ENCODE measurements around the gene DOK4. TPM values are rescaled to one million over a fixed set of nuclear protein-coding genes. Genes with fewer than 3 reads are reported as not detected.

Gene DOK4
- total and polyA plus RNA-seq, 4 donors: 7.8 to 24.6 (median 18.1) TPM

GRCh38 chr16:57489229-57489628 is 2.9 kb upstream of the DOK4 start:
- no peak for DNase-seq (ENCODE audit: low spot score)
- H3K27ac ChIP-seq (ENCODE audit: low read depth in 1 of 2, low read length in 2 of 2): no peak overlapping the region
- H3K4me1 ChIP-seq (ENCODE audit: control insufficient read depth in 4 of 4, insufficient read depth in 4 of 4, low read length in 3 of 4): peaks cover 3 to 19% (median 13%) of the 10 kb centered on the region in 4 donors
- H3K9ac ChIP-seq (ENCODE audit: low read depth in 1 of 2, low read length in 2 of 2): no peak overlapping the region
- TF ChIP-seq FOXA2 (IDR thresholded peaks at IDR 0.05) (no peak), EGR1 (IDR thresholded peaks at IDR 0.05; ENCODE audit: low read depth in 2 of 2) (no peak)
- no peak overlapping the region for H3K4me3 ChIP-seq (ENCODE audit: low read depth in 1 of 3, low read length in 3 of 3)
- no peaks in the 10 kb centered on the region for H3K36me3 ChIP-seq (ENCODE audit: control insufficient read depth in 4 of 4, insufficient read depth in 3 of 4, low read depth in 1 of 4, low read length in 3 of 4)
- WGBS: 96% methylated on average over 5 of the region's 5 CpGs
- no peaks in the 10 kb centered on the region for H3K27me3 ChIP-seq (ENCODE audit: control insufficient read depth in 4 of 4, insufficient read depth in 4 of 4, low read length in 3 of 4)
- H3K9me3 ChIP-seq (ENCODE audit: control insufficient read depth in 4 of 4, low read length in 3 of 4): no peaks in the 10 kb centered on the region

GRCh38 chr16:57486858-57487834 is 853 bp upstream of the DOK4 start:
- H3K4me3 ChIP-seq (ENCODE audit: low read depth in 1 of 3, low read length in 3 of 3): no peak overlapping the region
- H3K9ac ChIP-seq (ENCODE audit: low read depth in 1 of 2, low read length in 2 of 2): no peak overlapping the region
- H3K4me1 ChIP-seq (ENCODE audit: control insufficient read depth in 4 of 4, insufficient read depth in 4 of 4, low read length in 3 of 4): peaks cover 3 to 19% (median 13%) of the 10 kb centered on the region in 4 donors
- DNase-seq (ENCODE audit: low spot score): no peak
- H3K27ac ChIP-seq (ENCODE audit: low read depth in 1 of 2, low read length in 2 of 2): no peak overlapping the region
- no peak for TF ChIP-seq MAX (IDR thresholded peaks at IDR 0.05)
- TF ChIP-seq RXRA (IDR thresholded peaks at IDR 0.05): no peak
- TF ChIP-seq HNF4A (conservative IDR thresholded peaks at IDR 0.05): no peak
- no peak for TF ChIP-seq GABPA (IDR thresholded peaks at IDR 0.05 in 1 of 2, conservative IDR thresholded peaks at IDR 0.05 in 1 of 2)
- 96% methylated on average over 8 of the region's 8 CpGs for WGBS
- no peaks in the 10 kb centered on the region for H3K36me3 ChIP-seq (ENCODE audit: control insufficient read depth in 4 of 4, insufficient read depth in 3 of 4, low read depth in 1 of 4, low read length in 3 of 4)
- no peaks in the 10 kb centered on the region for H3K27me3 ChIP-seq (ENCODE audit: control insufficient read depth in 4 of 4, insufficient read depth in 4 of 4, low read length in 3 of 4)
- no peaks in the 10 kb centered on the region for H3K9me3 ChIP-seq (ENCODE audit: control insufficient read depth in 4 of 4, low read length in 3 of 4)

- Histone ChIP-seq H3K9ac (ENCODE audit: low read depth in 1 of 2, low read length in 2 of 2) (peak overlapping the region; percentile 50 to 67), H3K9me3 (ENCODE audit: control insufficient read depth in 4 of 4, low read length in 3 of 4) (no peaks in the 10 kb centered on the region), H3K4me1 (ENCODE audit: control insufficient read depth in 4 of 4, insufficient read depth in 4 of 4, low read length in 3 of 4) (peaks cover 9 to 27% (median 18%) of the 10 kb centered on the region in 4 donors), H3K27me3 (ENCODE audit: control insufficient read depth in 4 of 4, insufficient read depth in 4 of 4, low read length in 3 of 4) (no peaks in the 10 kb centered on the region), H3K4me3 (ENCODE audit: low read depth in 1 of 3, low read length in 3 of 3) (peak overlapping the region; percentile 78 to 98 (median 82)), H3K27ac (ENCODE audit: low read depth in 1 of 2, low read length in 2 of 2) (peak overlapping the region; percentile 64 to 68), H3K36me3 (ENCODE audit: control insufficient read depth in 4 of 4, insufficient read depth in 3 of 4, low read depth in 1 of 4, low read length in 3 of 4) (no peaks in the 10 kb centered on the region)
- DNase-seq (ENCODE audit: low spot score): no peak
- WGBS: 71% methylated on average over 14 of the region's 14 CpGs
- TF ChIP-seq REST (IDR thresholded peaks at IDR 0.05): no peak
- no peak for TF ChIP-seq YY1 (IDR thresholded peaks at IDR 0.05)
- no peak for TF ChIP-seq HNF4G (IDR thresholded peaks at IDR 0.05)
- TF ChIP-seq RXRA (IDR thresholded peaks at IDR 0.05): no peak
- TF ChIP-seq SP1 (IDR thresholded peaks at IDR 0.05): no peak
- TF ChIP-seq JUND (IDR thresholded peaks at IDR 0.05): no peak
- no peak for TF ChIP-seq ATF3 (IDR thresholded peaks at IDR 0.05)
- no peak for TF ChIP-seq RAD21 (IDR thresholded peaks at IDR 0.05)
- no peak for TF ChIP-seq NR2F2 (IDR thresholded peaks at IDR 0.05)
- no peak for TF ChIP-seq GABPA (IDR thresholded peaks at IDR 0.05 in 1 of 2, conservative IDR thresholded peaks at IDR 0.05 in 1 of 2)
- no peak for TF ChIP-seq ZBTB33 (IDR thresholded peaks at IDR 0.05)
- TF ChIP-seq FOXA1 (IDR thresholded peaks at IDR 0.05): no peak
- TF ChIP-seq TAF1 (conservative IDR thresholded peaks at IDR 0.05): no peak
- no peak for TF ChIP-seq MAX (IDR thresholded peaks at IDR 0.05)
- TF ChIP-seq FOXA2 (IDR thresholded peaks at IDR 0.05): no peak
- no peak for TF ChIP-seq HNF4A (conservative IDR thresholded peaks at IDR 0.05)
- no peak for TF ChIP-seq EGR1 (IDR thresholded peaks at IDR 0.05; ENCODE audit: low read depth in 2 of 2)
Measured at GRCh38 chr16:57485091-57485915, 990 bp downstream of the DOK4 start.
